ENCODE data around the gene NFATC1.
A peak's percentile ranks its signal among the peaks of the same experiment; 100 is the strongest.

Gene NFATC1

DNA sequence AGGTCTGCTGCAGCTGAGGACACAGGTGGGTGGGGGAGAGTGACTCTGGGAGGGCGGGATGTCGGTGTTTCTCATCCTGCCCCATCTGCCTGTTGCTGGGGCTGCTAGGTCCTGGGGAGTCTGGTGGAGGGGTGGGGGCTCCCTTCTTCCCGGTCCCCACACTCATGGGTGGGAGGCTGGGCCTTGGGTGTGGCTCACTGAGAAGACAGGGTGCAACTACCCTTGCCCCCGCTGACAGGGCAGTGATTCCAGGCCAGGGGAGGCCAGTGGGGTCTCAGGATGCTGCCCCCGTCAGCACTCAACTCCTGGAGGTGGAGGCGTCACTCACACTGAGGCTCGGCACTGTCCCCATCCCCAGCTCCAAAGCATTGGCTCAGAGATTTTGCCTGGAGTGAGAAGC is 7.7 kb upstream of the NFATC1 start:
- no peak for TF ChIP-seq CTCF (IDR thresholded peaks at IDR 0.05; ENCODE audit: control insufficient read depth, extremely low read depth, insufficient read depth)
- no peak for DNase-seq (ENCODE audit: low read depth)
- no peak overlapping the region for H3K4me3 ChIP-seq (ENCODE audit: low read depth, low read length)

GRCh38 chr18:79389689-79390088 is 6.0 kb upstream of the NFATC1 start:
- H3K4me3 ChIP-seq (ENCODE audit: low read depth, low read length) = no peak overlapping the region
- TF ChIP-seq CTCF (IDR thresholded peaks at IDR 0.05; ENCODE audit: control insufficient read depth, extremely low read depth, insufficient read depth) = no peak
- DNase-seq (ENCODE audit: low read depth) = no peak

GRCh38 chr18:79392226-79392625 is 3.5 kb upstream of the NFATC1 start:
- TF ChIP-seq CTCF (IDR thresholded peaks at IDR 0.05; ENCODE audit: control insufficient read depth, extremely low read depth, insufficient read depth) = no peak
- no peak for DNase-seq (ENCODE audit: low read depth)

GRCh38 chr18:79393181-79393634 is 2.5 kb upstream of the NFATC1 start:
- TF ChIP-seq CTCF (IDR thresholded peaks at IDR 0.05; ENCODE audit: control insufficient read depth, extremely low read depth, insufficient read depth) = no peak
- H3K4me3 ChIP-seq (ENCODE audit: low read depth, low read length) = peak overlapping the region; percentile 51
- DNase-seq (ENCODE audit: low read depth) = no peak

More at GRCh38 chr18:79392226-79392625, 3.5 kb upstream of the NFATC1 start:
- no peak overlapping the region for H3K4me3 ChIP-seq (ENCODE audit: low read depth, low read length)

GRCh38 chr18:79393635-79394533 is 1.8 kb upstream of the NFATC1 start:
- DNase-seq (ENCODE audit: low read depth) = no peak
- TF ChIP-seq CTCF (IDR thresholded peaks at IDR 0.05; ENCODE audit: control insufficient read depth, extremely low read depth, insufficient read depth) = no peak
- H3K4me3 ChIP-seq (ENCODE audit: low read depth, low read length) = peak overlapping the region; percentile 51

GRCh38 chr18:79394534-79395307 is 1.0 kb upstream of the NFATC1 start:
- no peak for DNase-seq (ENCODE audit: low read depth)
- no peak for TF ChIP-seq CTCF (IDR thresholded peaks at IDR 0.05; ENCODE audit: control insufficient read depth, extremely low read depth, insufficient read depth)
- H3K4me3 ChIP-seq (ENCODE audit: low read depth, low read length) = no peak overlapping the region
